GM18502 (cell line): ENCODE data around the gene SOBP.

Experiments used
- ATAC-seq: cut with Tn5 transposase; IDR thresholded peaks from one replicate; pipeline ENCODE4 v1.9.1; 2021; ENCODE audit warnings: mild to moderate bottlenecking; ENCODE audit not compliant: unreplicated experiment, poor library complexity

The SOBP gene

GRCh38 chr6:107652526-107653182, 162.7 kb downstream of the SOBP start:
- no peak for ATAC-seq

DNA sequence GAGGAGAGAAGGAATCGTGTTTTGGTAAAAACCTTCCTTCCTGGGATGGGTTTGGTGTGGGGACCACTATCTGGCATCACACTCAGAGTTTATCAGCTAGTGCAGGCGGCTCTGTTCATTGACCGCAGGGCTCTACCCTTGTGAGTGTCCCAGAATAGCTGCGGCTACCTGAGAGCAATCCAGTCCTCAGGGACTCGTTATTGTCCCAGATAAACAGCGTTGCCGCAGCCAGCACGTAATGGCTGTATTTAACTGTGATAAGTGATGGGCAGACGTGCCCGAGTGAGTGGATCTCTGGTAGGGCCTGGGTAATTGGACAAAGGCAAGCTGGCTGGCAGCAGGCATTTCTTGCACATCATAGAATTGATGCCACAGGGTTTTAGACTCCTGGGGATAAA, 163.3 kb downstream of the SOBP start:
- no peak for ATAC-seq

DNA sequence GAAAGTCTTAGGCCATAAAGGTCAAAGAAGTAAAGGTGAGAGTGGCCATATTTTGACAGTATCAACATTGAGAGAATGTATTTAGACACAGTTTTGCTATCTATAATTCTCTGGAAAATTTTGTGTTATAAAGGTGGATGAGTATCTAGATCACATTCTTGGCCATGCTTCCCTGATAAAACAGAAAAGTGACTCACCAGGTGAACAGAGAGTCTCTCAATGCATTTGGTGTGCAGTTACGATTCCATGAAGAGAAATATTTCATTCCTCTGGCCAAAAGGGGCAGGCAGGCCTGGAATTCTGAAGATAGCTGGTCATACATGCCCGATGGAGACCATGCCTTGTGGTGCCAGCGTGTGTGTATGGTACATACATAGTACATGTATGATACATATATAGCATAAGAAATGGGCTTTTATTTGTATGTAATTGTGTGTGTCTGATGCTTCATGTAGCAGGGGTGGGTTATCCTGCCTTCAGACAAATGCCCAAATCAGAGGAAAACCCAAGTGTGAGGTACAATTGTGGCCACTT, 164.0 kb downstream of the SOBP start:
- no peak for ATAC-seq

DNA sequence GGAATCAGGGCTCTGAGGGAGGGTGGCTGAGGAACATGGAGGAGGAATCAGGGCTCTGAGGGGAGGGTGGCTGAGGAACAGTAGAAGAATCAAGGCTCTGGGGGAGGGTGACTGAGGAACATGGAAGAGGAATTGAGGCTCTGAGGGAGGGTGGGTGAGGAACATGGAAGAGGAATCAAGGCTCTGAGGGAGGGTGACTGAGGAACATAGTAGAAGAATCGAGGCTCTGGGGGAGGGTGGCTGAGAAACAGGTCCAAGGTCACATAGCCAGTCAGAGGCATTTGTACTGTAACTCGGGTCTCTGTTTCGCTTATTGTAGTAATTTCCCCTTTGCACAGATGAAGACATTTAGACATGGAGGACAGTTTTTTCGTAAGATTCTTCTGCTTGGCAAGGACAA, 164.8 kb downstream of the SOBP start:
- no peak for ATAC-seq

- no peak for ATAC-seq
These were observed 165.3 kb downstream of the SOBP start for GRCh38 chr6:107655245-107655644.

DNA sequence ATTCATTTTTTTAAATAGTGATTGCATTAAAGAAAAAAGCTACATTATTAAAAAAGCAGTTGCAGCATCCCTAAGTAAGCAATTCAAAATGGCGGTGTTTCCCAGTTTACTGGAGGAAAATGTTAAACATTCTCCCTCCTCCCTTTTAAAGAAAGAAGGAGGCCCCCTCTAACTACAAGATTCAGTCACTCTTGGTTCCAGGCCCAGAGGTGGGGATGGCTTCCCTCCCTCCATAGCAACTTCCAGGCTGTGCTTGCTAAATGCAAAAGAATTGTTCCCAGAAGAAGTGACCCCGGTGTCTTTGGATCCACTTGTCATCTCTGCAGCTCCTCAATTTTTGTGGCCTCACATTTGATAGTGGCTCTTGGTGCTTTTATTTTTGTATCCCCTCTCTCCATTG, 165.9 kb downstream of the SOBP start:
- ATAC-seq = no peak

DNA sequence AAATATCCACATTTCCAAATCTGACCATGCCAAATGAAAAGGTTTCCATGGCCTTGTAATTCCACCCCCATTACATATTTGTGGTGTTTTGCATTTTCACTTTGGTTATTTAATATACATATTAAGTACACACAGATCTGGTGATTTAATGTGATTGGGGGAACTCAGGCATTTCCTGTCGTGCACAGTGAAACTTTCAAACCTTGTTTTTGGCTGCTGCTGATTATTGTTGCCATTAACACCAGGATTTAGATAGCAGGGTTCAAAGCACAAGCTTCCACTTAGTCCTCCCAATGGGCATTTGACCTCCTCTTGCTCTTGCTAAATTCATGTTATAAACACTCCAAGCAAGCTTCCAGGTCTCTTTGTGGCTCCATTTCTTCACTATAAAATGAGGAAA, 166.5 kb downstream of the SOBP start:
- no peak for ATAC-seq

DNA sequence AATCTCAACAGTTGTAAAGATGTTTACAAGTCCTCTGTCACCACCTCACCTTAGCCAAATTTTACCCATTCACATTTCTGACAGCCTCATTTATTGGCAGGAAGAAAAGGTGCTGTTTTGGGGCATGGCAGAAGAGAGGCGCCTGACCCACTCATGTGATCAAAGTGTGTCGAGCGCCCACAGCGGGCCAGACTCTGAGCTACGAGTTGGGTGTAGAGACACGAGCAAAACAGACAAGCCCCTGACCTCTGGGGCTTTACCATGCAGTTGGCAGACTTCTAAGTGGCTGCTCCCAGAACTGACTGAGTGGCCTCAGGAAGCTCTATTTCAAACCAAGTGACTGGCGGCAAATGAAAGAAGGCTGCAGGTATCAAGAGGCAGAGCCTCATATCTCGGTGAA, 167.0 kb downstream of the SOBP start:
- ATAC-seq = no peak

- no peak for ATAC-seq
These were observed 167.4 kb downstream of the SOBP start for GRCh38 chr6:107657373-107657754.

DNA sequence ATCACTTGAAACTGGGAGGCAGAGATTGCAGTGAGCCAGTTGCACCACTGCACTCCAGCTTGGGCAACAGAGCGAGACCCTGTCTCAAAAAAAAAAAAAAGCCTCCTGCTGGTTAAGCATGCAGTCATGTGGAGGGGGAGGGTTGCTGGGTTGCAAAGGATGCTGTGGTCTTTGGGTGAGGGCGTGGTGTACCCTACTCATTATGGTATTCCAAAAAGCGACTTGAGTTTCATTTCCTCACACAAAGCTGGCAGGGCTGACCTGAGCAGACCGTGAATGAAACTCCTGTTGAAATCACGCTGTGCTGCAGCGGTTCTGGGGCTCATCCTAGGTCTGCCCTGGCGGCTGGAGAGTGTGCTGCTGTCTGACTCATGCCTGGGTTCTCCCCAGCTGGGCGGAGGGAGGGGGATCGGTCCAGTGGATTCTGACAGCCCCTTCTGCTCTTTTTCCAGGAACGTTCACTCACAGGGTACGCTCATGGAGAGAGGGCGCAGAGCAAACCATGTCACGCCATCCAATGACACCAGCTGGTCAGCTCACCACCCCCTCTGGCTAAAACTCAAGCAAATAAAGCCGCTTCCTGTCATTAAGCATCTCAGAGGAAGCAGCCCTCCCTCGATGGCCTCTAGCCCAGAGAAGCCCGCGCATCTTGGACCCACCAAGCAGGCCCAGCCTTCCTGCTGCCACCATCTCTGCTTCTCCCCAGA, 168.0 kb downstream of the SOBP start:
- ATAC-seq = peak; percentile 94

- no peak for ATAC-seq
These were observed 169.3 kb downstream of the SOBP start for GRCh38 chr6:107658920-107659865.

GRCh38 chr6:107660839-107661238, 170.9 kb downstream of the SOBP start:
- no peak for ATAC-seq

GRCh38 chr6:107661291-107661690, 171.4 kb downstream of the SOBP start:
- no peak for ATAC-seq

GRCh38 chr6:107662333-107662732, 172.4 kb downstream of the SOBP start:
- ATAC-seq = no peak

DNA sequence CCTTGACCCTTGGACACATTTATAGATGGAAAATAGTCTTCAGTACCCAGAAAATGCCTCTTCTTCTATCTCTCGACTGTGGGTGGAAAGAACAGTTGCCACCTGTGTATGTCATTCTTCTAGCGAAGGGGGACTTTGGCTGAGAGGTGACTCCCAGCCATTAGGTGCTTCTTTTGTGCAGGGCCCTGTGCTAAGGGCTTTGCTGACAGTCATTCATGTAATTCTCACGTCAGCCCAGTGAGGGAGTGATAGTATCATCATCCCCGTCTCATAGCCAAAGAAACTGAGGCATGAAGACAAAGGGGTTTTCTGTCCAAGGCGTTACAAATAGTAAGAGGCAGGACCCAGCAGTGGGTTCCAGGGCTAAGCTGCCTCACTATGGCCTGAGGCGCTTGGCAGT, 173.4 kb downstream of the SOBP start:
- ATAC-seq = no peak

DNA sequence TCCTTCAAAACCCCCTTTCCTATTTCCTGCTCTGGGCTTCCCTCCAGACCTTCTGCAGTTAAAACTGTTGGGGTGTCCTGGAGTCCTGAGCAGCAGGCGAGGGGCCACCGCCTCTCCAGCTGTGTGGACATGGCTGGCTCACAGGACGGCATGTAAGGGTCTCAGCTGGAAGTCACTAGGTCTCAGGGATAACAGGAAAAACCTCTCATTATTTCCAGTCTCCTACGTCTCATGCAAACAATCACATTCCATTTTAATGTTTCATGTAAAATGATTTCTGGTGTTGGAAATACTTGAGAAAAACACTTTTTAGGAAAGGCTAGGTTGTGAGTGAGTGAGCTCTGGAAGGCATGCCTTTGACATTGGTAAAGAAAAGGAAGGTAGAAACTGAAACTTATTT, 175.5 kb downstream of the SOBP start:
- ATAC-seq = no peak

DNA sequence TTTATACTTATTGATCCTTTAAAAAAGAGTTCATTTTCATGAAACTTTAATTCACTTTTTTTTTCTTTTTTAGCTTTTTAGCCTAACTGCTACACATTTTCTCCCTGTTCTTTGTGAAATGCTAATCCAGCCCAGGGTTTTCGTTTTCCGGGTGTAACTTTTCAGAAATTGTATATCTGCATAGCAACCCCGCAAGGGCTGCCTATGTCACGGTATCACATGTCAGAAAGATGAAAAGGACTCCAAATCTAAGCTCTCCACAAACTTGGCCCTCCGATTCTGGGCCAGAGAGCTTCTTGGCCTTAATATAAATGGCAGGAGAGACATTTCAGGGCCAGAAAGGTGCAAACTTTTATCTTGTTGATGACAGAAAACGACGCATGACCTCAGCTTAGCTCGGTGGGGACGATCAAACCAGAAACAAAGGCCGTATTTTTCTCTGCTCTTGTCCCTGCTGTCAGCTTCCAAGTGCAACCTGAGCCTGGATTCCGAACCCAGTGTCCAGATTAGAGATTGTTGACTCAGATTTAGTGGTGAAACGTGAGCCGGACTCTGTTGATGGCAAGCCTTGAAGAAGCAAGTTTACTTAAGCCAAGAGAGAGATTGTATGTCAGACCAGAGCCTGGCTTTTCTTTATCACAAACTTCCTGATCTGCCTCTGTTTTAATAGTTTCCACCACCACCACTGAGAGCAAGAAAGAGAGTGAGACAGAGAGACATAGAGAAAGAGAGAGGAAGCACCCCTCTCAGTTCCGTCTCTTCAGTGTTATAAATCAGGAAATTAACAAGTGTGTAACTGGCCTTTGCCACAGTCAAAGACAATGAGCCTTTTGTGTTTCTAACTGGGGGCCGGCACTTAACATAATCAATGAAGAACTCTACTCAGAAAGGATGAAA, 176.4 kb downstream of the SOBP start:
- no peak for ATAC-seq

- no peak for ATAC-seq
These were observed 177.2 kb downstream of the SOBP start for GRCh38 chr6:107666981-107667601.

DNA sequence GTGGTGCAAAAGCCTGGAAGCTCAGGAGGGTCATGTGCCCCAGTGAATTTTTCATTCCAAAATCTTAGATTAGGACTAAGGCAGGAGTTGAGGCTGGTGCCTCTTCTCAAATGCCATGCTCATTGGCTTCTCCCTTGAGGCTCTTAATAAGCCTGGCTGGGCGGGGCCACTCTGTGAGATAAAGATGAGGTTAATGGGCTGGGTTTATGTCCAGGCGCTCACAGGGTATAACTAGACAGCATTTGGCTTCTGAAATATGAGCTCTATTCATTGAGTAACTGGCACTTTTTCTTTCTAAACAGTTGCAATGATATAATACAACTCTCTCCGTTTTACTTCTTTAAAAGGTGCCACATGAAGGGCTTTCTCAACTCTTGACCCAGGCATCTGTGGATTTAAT, 177.9 kb downstream of the SOBP start:
- no peak for ATAC-seq
